H54 (cell line): ENCODE measurements around the gene ARHGAP10.

Experiments
- DNase-seq: peaks from one replicate; pipeline ENCODE4 v3.0.0; 2011; ENCODE audit warnings: low spot score, mixed read lengths; ENCODE audit not compliant: insufficient read length
- FAIRE-seq: peaks from 3 replicates; lab custom pipeline; 2011; peaks lifted over from hg19 to GRCh38; lab: Jason Lieb, UNC
- POLR2A ChIP-seq: IDR thresholded peaks from 2 replicates; pipeline ENCODE4 v1.6.1; 2011; ENCODE audit warnings: low read depth, mild to moderate bottlenecking, low read length

ARHGAP10 gene

DNA sequence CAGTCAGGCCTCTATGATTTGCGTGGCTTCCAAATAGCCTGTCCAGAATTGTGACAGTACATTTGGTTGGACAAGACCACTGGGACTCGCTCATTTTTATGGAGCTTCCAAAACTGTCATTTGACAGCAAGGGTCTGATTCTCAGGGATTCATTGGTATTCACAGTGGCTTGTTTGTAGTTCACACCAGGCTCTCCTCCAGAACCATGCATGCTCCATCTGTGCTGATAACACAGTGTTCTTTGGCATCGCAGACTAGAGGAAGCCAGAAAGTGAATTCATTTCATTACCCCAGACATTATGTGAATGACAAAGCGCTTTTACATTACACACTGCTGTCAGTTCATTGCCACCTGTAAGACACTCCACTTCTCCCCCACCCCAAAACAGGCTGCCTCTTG, 208.3 kb downstream of the ARHGAP10 start:
- FAIRE-seq (no peak), DNase-seq (no peak)
- TF ChIP-seq POLR2A = no peak

DNA sequence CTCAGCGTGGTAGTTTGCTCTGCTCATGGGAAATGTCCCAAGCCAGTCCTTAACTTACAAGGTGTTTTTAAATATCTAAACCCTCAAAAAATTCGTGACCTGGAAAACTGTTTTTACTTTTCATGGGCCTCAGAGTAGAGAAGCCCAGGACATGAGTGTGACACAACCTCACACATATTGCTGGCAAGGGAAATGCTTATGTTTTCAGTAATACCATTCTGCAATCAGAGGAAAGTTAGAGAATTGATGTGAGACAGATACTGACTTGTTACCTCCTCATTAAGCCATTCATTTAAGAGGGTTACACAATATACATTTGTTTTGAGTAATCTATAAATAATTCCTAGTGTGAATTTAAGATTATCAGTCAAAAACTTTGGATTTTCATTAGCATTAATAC, 209.5 kb downstream of the ARHGAP10 start:
- TF ChIP-seq POLR2A = no peak
- FAIRE-seq (no peak), DNase-seq (no peak)

DNA sequence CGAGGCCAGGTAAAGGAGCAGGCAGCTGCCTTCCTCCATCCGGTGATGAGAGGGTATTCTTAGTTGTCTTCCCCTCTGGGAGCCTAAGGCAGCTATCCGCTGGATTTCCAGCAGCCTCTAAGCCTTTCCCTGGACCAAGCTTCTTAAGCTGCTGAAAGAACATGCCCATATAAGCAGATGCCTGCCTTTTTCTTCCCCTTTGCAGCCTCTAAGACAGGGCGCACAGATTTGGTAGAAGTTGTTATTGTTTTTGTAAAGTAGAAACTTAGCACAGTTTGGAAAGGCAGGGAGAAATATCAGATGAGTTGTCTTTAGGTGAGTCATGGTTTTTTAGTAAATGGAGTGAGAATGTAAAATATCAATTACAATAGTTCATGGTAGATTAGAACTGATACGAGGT, 210.8 kb downstream of the ARHGAP10 start:
- TF ChIP-seq POLR2A = no peak
- FAIRE-seq = no peak
- DNase-seq = no peak

DNA sequence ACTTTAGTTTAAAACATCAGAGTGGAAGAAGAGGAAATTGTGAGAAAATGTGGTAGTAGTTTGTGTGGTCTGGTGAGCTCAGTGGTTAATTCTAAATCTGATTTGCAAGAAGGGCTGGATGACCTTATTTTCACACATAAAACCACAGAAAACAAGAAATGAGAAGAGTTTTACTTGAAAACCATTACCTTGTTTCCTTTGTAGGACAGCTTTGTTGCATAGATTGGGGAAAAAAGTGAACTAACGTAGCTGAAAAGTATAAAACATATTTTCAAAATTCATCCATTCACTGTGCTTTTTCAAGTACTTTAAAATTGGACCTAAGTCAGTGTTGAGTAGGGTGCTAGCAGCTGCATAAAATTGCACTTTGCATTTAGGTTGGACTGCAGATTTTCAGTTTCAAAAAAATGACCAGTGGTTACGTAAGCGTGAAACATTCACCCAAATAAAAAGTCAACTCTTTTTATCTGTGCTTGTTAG, 211.3 kb downstream of the ARHGAP10 start:
- no peak for FAIRE-seq
- DNase-seq = no peak
- TF ChIP-seq POLR2A = no peak

DNA sequence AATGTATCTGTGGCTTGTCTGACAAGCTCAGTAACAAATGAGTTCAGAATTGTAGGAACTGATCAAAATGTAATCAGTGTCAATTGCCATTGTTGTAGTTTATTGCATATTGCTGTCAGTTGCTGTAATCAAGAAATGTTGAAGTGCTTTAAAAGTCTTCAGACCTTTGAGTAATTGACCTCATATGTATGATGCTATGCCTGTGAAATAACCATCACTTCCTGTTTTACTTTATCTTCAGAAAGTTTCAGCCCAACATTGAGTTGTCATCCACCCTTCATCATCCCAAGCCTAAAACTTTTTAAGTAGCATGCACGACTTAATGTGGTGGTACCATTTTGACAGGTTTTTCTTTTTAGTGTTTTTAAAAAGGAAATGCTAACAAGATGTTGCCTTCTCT, 212.4 kb downstream of the ARHGAP10 start:
- TF ChIP-seq POLR2A = no peak
- FAIRE-seq = no peak
- DNase-seq = no peak

DNA sequence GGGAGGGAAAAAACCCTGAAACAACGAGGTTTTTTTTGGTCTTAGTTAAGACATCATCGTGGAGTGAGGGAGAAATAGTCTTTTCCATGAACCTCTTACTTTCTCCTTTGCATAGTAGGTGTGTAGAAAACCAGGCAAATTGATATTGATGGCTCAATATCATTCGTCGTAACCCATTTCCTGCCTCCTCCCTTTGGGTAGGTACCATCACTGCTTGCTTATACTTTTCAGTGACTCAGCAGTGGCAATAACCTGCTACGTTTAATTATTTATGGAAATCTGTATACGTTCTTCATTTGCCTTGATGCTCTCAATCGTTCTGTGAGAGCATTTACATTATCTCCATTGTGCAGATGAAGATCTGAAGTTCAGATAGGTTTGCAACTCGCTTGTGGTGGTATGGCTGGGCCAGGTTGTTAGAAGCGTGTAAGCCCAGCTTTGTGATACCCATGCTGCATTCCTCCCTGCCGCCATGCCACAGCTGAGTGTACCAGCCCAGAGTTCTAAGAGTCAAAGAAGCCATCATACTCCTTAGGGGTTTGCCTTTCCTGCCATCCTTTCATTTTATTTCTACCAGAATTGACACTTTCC, 212.9 kb downstream of the ARHGAP10 start:
- DNase-seq = no peak
- FAIRE-seq = no peak
- no peak for TF ChIP-seq POLR2A

DNA sequence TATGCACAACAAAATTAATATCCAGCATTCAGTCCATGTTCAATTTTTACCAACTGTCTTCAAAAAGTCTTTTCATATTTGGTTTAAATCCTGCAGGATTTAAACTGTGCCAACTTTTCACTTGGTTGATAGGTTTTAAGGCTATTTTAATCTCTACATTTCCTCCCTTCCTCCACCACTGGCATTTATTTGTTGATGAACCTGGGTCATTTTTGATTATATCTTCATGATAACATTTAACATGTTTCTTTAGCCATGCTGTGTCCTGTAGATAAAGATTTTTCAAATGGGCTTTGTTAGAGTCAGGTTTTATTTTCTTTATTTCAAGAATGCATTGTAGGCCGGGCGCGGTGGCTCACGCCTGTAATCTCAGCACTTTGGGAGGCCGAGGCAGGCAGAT, 216.4 kb downstream of the ARHGAP10 start:
- DNase-seq (no peak), FAIRE-seq (no peak)
- no peak for TF ChIP-seq POLR2A

DNA sequence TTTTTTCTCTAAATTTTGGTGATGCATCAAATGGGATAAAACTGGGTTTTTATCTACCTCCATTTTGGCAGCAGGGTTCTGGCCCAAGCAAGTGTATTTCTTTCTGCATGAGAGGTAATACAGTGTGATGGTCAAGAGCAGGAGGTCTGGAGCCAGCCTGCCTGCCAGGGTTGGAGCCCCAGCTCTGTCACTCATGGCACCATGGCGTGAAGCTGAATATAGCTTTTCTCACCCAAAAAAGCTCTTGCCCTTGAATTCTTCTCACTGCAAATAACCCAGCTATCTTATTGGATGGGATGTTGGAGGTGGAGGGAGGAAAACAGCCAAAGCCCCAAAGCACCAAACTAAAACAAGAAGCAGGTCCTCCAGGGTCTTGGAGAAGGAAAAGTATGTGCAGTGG, 218.4 kb downstream of the ARHGAP10 start:
- FAIRE-seq = no peak
- no peak for DNase-seq
- TF ChIP-seq POLR2A = no peak

DNA sequence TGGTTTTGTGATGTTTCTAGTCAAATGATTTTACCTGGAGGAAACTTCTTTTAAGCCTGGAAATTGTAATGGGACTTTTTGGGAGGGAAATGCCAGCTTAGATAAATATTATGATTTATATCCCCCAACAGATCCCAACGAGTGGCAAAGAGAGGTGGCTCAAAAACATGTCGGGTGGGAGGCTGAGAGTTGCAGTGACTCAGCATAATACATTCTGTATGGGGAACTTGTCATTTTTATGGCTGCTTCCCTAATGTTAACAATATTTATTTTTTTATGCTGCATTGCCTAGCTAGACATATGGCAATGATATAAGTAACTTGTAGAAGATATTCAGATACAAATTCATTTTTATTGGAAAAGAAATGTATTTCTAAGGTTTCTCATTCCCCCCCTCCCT, 219.0 kb downstream of the ARHGAP10 start:
- TF ChIP-seq POLR2A = no peak
- no peak for DNase-seq
- no peak for FAIRE-seq

DNA sequence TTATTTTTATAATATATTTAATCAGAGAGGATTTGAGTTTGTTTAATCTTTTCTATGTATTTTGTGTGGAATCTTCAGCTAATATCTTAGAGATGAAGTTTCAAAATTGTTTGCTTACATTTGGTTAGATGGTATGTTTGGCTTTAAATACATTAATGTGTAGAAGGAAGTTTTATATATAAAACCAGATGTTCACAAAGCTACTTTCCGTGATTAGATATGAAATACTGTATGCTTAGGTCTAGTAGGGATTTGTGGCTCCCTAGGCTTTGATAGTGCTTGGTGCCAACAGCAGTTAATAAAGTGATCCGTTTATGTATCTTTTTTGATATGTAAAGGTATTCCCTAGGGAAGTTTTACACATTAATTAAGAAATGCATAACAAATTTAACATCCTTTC, 223.0 kb downstream of the ARHGAP10 start:
- no peak for DNase-seq
- TF ChIP-seq POLR2A = no peak
- FAIRE-seq = no peak

DNA sequence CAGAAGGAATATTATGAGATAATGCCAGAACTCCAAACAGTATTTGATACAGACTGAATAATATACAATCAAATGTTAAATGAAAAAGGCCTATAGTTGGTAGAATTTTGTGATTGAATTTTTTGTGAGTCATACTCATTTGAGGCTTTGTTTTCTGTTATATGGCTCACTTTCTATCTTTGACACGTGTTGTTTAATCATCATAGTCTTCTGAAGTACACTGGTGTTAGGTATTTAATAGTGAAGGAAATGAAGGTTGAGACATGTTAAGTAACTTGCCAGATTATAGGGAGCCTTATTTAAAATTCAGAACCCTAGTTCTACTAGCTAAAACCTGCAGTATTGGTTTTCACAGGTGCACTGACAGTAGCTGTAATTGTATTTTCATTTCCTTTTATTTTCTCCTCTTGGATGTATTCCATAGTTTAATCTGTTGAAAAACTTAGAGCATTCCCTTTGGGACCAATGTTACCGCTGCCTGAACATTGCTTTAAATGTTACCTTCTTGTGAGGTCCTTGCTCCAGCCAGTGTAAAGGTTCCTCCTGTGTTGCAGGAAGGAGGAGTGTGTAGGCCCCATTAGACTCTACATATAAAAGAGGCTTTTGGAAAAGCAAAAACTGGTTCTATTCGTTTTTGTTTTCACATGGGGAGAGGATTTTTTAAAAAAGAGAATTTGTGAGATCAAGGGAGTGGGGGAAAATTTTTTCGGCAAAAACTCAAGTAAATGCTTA, 224.1 kb downstream of the ARHGAP10 start:
- DNase-seq (no peak), FAIRE-seq (no peak)
- no peak for TF ChIP-seq POLR2A

DNA sequence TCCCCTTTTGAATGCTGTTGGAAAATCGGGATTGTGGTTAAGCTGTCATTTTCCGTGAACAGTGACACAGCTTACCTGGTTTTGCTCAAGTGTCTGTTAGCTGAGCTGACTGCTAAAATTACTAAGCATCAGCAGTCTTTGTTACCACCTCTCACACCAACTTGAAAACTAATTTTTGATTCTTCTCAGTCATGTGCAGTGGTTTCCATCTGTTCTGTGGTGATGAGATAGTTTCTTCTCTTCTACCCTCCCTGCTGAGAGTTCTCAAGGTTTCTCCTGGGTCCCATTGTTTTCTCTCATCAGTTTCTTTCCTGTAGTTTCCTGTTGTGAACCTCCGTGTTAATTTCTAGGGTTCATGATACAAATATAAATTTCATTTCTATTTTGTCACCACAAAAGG, 225.6 kb downstream of the ARHGAP10 start:
- FAIRE-seq (no peak), DNase-seq (no peak)

DNA sequence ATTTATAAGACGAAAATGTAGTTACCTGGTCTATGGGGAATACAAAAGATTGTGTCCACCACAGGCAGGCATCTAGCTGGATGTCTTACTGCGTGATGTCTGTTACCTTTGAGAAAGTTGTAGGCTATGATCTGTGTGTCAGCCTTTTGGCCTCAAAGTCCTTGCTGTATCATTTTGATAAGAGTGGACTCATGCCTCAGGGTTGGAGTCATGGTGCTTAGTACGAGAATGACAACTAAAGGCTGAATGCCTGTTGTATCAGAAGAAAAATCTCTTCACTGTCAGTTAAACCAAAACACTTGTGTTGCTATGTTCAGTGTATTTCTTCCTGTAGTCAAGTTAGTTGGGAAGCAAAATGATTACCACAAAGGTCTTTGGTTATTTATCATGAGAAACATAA, 226.2 kb downstream of the ARHGAP10 start:
- DNase-seq (no peak), FAIRE-seq (no peak)
- no peak for TF ChIP-seq POLR2A

More for the DNA sequence above, 225.6 kb downstream of the ARHGAP10 start:
- TF ChIP-seq POLR2A = no peak

DNA sequence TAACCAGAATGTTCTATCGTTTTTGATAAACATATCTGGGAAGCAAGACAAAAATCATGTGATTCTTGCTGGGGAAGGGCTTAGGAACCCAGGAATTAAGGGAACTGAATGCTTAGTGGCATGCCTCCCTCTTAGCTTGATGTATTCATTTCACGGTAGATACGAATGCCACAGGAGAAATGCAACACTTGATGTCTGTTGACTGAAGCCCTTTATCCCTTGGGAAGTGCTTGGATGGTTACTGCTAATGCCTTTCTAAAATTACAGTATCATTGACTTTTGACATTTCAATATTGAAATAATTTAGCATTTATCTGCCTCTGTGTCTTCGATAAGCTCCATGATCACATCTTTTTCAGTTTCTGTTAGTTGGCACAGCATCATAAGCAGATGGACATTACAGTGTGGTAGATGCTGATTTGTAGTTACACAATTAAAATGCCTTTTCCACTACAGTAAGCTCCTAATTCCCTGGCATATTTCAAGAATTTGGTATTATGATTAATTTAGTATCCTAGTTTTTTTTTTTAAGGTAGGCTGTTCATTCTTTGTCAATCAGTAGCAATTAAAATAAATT, 226.7 kb downstream of the ARHGAP10 start:
- TF ChIP-seq POLR2A = no peak
- DNase-seq = no peak
- FAIRE-seq = no peak
